PC-3 (cell line): ENCODE measurements around the gene SESTD1. TPM values are rescaled to one million over a fixed set of nuclear protein-coding genes. Genes with fewer than 3 reads are reported as not detected.

ENCODE experiments used
- ATAC-seq: fragments of 200-7000 bp; cut with Tn5 transposase; 2 replicates; pipeline ENCODE4 v1.9.1; 2020; ENCODE audit warnings: mild to moderate bottlenecking, moderate library complexity
- BruUV-seq: library from RNA; stranded (reverse); fragments of 400-500 nt; replicated peaks from 2 replicates; lab custom pipeline; 2021; lab: Mats Ljungman, UMichigan
- CTCF ChIA-PET: fragments of 300-600 bp; sonication (Branson Sonifier 250); formaldehyde crosslinking; loops from one replicate; lab custom pipeline; 2022; ENCODE audit warnings: antibody characterized with exemption; lab: Charles Lee
- POLR2A ChIA-PET: fragments of 300-600 bp; sonication (Branson Sonifier 250); formaldehyde crosslinking; loops from one replicate; lab custom pipeline; 2022; ENCODE audit warnings: antibody characterized with exemption; ENCODE audit not compliant: unreplicated experiment; lab: Charles Lee
- DNase-seq: peaks from one replicate; pipeline ENCODE4 v3.0.0-alpha.2; 2015
- H2AFZ ChIP-seq: fragments of 300-600 bp; sonication (generic); 2 replicates; pipeline ENCODE4 v1.6.0; 2016; ENCODE audit warnings: antibody characterized with exemption, low read length
- H3F3A ChIP-seq: fragments of 300-600 bp; sonication (generic); one replicate; pipeline ENCODE4 v1.6.0; 2017; ENCODE audit warnings: antibody characterized with exemption, low read length, control low read depth, mild to moderate bottlenecking; ENCODE audit not compliant: unreplicated experiment
- H3K27ac ChIP-seq: fragments of 300-600 bp; sonication (generic); 2 replicates; pipeline ENCODE4 v1.5.1; 2016; ENCODE audit warnings: mild to moderate bottlenecking, low read length
- H3K27me3 ChIP-seq: fragments of 300-600 bp; sonication (generic); 2 replicates; pipeline ENCODE4 v1.6.1; 2016; ENCODE audit warnings: low read length, mixed read lengths
- H3K36me3 ChIP-seq: fragments of 300-600 bp; sonication (generic); 2 replicates; pipeline ENCODE4 v1.6.1; 2016; ENCODE audit warnings: low read depth, mixed run types, low read length, mixed read lengths
- H3K4me1 ChIP-seq: fragments of 300-600 bp; sonication (generic); 2 replicates; pipeline ENCODE4 v1.5.1; 2016; ENCODE audit warnings: low read length; ENCODE audit not compliant: insufficient read depth
- H3K4me2 ChIP-seq: fragments of 300-600 bp; sonication (generic); 2 replicates; pipeline ENCODE4 v1.6.0; 2016; ENCODE audit warnings: low read length
- H3K4me3 ChIP-seq: fragments of 300-600 bp; sonication (generic); 2 replicates; pipeline ENCODE4 v1.5.1; 2016; ENCODE audit warnings: mild to moderate bottlenecking, low read length, mixed read lengths
- H3K79me2 ChIP-seq: fragments of 300-600 bp; sonication (generic); 2 replicates; pipeline ENCODE4 v1.6.1; 2017; ENCODE audit warnings: low read length, mixed read lengths
- H3K9ac ChIP-seq: fragments of 300-600 bp; sonication (generic); 2 replicates; pipeline ENCODE4 v1.6.0; 2016; ENCODE audit warnings: mild to moderate bottlenecking, low read length
- H3K9me2 ChIP-seq: fragments of 300-600 bp; sonication (generic); replicated peaks from 2 replicates; pipeline ENCODE4 v1.6.1; 2016; ENCODE audit warnings: mixed run types, low read length, mixed read lengths
- H3K9me3 ChIP-seq: fragments of 300-600 bp; sonication (generic); 2 replicates; pipeline ENCODE4 v1.6.1; 2016; ENCODE audit warnings: low read length, mixed read lengths
- H4K20me1 ChIP-seq: fragments of 300-600 bp; sonication (generic); 2 replicates; pipeline ENCODE4 v1.6.1; 2016; ENCODE audit warnings: low read length, mixed read lengths
- EZH2 ChIP-seq: fragments of 300-600 bp; sonication (generic); IDR thresholded peaks from one replicate; pipeline ENCODE4 v1.6.1; 2017; ENCODE audit warnings: antibody characterized with exemption, mild to moderate bottlenecking, low read length; ENCODE audit not compliant: unreplicated experiment
- EZH2phosphoT487 ChIP-seq: fragments of 300-600 bp; sonication (generic); IDR thresholded peaks from 2 replicates; pipeline ENCODE4 v1.6.1; 2018; ENCODE audit warnings: mild to moderate bottlenecking, antibody characterized with exemption, low read length, borderline replicate concordance
- intact Hi-C: fragments of 100-400 bp; cut with micrococcal nuclease; formaldehyde crosslinking; loops from 2 replicates; pipeline ENCODE4 v1.9.0; 2023
- total RNA-seq: library from RNA; depleted of rRNA; stranded (reverse); fragments of >200 nt; gene quantifications from 2 replicates; pipeline ENCODE4 v1.2.3, GENCODE V29; 2014
- TF ChIP-seq, protein P1 (sequence below): fragments of 300-600 bp; sonication (generic); conservative IDR thresholded peaks from 2 replicates; pipeline ENCODE4 v1.5.1; 2017; ENCODE audit warnings: antibody characterized with exemption, low read depth, mild to moderate bottlenecking, low read length

Gene SESTD1
- total RNA-seq, 1 experiment from 2014 or later, result 12.2 TPM

DNA sequence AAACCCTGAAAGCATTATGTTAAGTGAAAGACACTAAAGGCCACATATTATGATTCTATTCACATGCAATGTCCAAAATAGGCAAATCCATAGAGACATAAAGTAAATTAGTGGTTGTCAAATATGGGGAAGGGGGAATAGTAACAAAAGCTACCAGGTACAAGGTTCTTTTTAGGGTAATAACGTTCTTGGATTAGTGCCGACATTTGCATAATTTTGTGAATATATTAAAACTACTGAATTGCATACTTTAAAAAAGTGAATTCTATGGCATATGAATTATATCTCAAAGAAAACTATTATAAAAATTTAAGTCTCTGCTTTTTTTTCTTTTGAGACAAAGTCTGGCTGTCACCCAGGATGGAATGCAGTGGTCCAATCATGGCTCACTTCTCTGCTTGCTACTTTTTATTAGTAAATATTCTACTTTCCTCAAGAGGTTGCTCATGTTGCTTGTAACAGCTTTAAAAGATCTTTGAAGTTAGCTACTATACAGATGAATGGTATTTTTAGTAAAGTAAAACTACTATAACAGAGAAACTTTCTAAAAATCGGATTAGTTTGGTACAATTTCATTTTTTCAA lies 2.5 kb downstream of the SESTD1 start:
- Histone ChIP-seq H3K4me2 (peak overlapping the region; percentile 88), H3K27ac (no peak overlapping the region), H4K20me1 (peaks cover 6% of the 10 kb centered on the region; the same call in 1 of the 2 replicates), H3K4me1 (peaks cover 19% of the 10 kb centered on the region), H3K4me3 (peak overlapping the region; percentile 95), H3K79me2 (peaks cover 68% of the 10 kb centered on the region), H3K27me3 (no peaks in the 10 kb centered on the region), H3K9me2 (no peaks in the 10 kb centered on the region), H3K9ac (peak overlapping the region; percentile 77; the same call in 1 of the 2 replicates), H3K9me3 (no peaks in the 10 kb centered on the region), H3K36me3 (no peaks in the 10 kb centered on the region), H3F3A (no peaks in the 10 kb centered on the region), H2AFZ (no peak overlapping the region)
- intact Hi-C loops, result loop anchor here (1.0 kb wide), 1 partner anchor 23 kb away; no protein-coding TSS in a partner anchor
- peak; percentile 18 for DNase-seq
- no peak for ATAC-seq
- TF ChIP-seq EZH2phosphoT487 (no peak), EZH2 (no peak)
- TF ChIP-seq, protein P1, sequence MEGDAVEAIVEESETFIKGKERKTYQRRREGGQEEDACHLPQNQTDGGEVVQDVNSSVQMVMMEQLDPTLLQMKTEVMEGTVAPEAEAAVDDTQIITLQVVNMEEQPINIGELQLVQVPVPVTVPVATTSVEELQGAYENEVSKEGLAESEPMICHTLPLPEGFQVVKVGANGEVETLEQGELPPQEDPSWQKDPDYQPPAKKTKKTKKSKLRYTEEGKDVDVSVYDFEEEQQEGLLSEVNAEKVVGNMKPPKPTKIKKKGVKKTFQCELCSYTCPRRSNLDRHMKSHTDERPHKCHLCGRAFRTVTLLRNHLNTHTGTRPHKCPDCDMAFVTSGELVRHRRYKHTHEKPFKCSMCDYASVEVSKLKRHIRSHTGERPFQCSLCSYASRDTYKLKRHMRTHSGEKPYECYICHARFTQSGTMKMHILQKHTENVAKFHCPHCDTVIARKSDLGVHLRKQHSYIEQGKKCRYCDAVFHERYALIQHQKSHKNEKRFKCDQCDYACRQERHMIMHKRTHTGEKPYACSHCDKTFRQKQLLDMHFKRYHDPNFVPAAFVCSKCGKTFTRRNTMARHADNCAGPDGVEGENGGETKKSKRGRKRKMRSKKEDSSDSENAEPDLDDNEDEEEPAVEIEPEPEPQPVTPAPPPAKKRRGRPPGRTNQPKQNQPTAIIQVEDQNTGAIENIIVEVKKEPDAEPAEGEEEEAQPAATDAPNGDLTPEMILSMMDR, result no peak
- no TSS peak for BruUV-seq
- ChIA-PET POLR2A (no interaction called here), CTCF (no interaction called here)

DNA sequence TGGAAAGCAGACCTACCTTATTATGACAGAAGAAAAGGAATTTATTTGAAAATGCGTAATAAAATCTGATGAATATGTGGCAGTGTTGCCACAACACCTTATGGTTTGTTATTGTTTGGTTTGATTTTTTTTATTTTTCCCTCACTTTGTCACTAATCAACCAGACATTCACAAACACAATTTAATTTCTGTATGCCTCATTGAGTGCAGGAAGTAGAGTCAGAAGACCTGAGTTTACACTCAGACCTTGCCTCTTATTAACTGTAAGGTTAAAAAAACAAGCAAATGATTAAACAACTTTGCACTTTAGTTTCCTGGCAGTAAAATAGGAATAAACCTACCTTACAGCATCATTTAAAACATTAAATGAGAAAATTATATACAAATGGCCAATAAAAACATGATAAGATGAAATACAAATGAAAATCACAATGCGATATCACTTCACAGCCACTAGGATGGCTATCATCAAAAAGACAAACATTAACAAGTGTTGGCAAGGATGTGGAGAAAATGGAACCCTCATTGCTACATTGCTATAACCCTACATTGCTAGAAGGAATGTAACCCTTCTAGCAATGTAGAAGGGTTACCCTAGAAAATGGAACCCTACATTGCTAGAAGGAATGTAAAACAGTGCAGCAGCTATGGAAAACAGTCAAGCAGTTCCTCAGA lies 3.3 kb downstream of the SESTD1 start:
- Histone ChIP-seq H3K4me1 (peaks cover 19% of the 10 kb centered on the region), H3K9me3 (no peaks in the 10 kb centered on the region), H3K36me3 (no peaks in the 10 kb centered on the region), H3K27me3 (no peaks in the 10 kb centered on the region), H3F3A (no peaks in the 10 kb centered on the region), H4K20me1 (peaks cover 6% of the 10 kb centered on the region; the same call in 1 of the 2 replicates), H2AFZ (no peak overlapping the region), H3K79me2 (peaks cover 75% of the 10 kb centered on the region), H3K9me2 (no peaks in the 10 kb centered on the region), H3K27ac (no peak overlapping the region), H3K4me3 (no peak overlapping the region), H3K4me2 (0 out of 2 replicates have a peak overlapping the region, but pooled peaks have one; percentile 88), H3K9ac (no peak overlapping the region)
- DNase-seq (no peak), ATAC-seq (no peak)
- intact Hi-C loops, result no loop called here
- ChIA-PET POLR2A (no interaction called here), CTCF (no interaction called here)
- BruUV-seq, result no TSS peak
- TF ChIP-seq, protein P1, result peak; percentile 38; the same call in 1 of the 2 replicates
- TF ChIP-seq EZH2phosphoT487, result no peak

DNA sequence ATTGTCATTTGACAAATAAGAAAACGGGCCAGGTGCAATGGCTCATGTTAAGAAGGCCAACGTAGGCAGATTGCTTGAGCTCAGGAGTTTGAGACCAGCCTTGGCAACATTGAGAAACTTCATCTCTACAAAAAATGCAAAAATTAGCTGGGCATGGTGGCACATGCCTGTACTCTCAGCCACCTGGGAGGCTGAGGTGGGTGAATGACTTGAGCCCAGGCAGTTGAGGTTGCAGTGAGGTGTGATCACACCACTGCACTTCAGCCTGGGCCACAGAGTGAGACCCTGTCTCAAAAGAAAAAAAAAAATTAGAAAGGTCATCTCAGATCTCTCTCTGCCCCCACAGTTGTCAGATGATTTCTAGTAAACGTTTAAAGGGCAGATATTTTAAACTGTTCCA lies 4.4 kb downstream of the SESTD1 start:
- no peaks in the 10 kb centered on the region for H3K27me3 ChIP-seq
- no peak overlapping the region for H3K4me3 ChIP-seq
- intact Hi-C loops, result no loop called here
- DNase-seq (no peak), ATAC-seq (no peak)
- no peak overlapping the region for H2AFZ ChIP-seq
- H3K36me3 ChIP-seq, result no peaks in the 10 kb centered on the region
- peaks cover 86% of the 10 kb centered on the region for H3K79me2 ChIP-seq
- no TSS peak for BruUV-seq
- peaks cover 17% of the 10 kb centered on the region for H3K4me1 ChIP-seq
- H3K4me2 ChIP-seq, result no peak overlapping the region
- H3K9me2 ChIP-seq, result no peaks in the 10 kb centered on the region
- H3F3A ChIP-seq, result no peaks in the 10 kb centered on the region
- no peaks in the 10 kb centered on the region for H3K9me3 ChIP-seq
- TF ChIP-seq EZH2 (no peak), EZH2phosphoT487 (no peak)
- TF ChIP-seq, protein P1, result no peak
- ChIA-PET POLR2A (no interaction called here), CTCF (no interaction called here)
- H3K27ac ChIP-seq, result no peak overlapping the region
- H4K20me1 ChIP-seq, result peaks cover 6% of the 10 kb centered on the region; the same call in 1 of the 2 replicates
- no peak overlapping the region for H3K9ac ChIP-seq
